ENCODE data around the gene SOX18. TPM values are rescaled to one million over a fixed set of nuclear protein-coding genes. Genes with fewer than 3 reads are reported as not detected.
A peak's percentile ranks its signal among the peaks of the same experiment; 100 is the strongest.

SOX18 gene
- total RNA-seq, 6 donors from 2014 or later: 6.3 to 138 (median 37.7) TPM

DNA sequence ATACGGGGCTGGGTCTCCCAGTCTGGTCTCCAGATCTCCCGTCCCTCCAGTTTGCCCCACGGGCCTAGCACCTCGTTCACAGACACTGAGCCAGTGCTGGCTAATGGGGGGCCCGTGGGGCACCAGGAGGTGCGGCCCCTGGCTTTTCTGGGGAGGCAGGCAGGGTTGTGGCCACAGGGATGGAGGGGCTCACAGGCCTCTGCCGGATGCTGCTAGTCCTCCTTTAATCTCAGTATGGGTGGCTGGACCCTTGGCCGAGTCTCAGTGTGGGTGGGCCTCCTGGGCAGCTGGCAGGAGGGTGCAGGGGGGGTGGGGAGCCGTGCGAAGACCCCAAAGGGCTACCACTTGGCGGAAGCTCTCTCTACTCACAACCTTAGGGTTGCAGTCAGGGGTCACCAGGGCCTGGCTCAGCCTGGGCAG lies 1.6 kb upstream of the SOX18 start:
- DNase-seq: peak in 1 of 2 donors; percentile 57
- no peak for TF ChIP-seq EP300 (IDR thresholded peaks at IDR 0.05)
- TF ChIP-seq POLR2AphosphoS5 (IDR thresholded peaks at IDR 0.05): no peak
- no peak for TF ChIP-seq POLR2A (IDR thresholded peaks at IDR 0.05)
- TF ChIP-seq, protein P1, sequence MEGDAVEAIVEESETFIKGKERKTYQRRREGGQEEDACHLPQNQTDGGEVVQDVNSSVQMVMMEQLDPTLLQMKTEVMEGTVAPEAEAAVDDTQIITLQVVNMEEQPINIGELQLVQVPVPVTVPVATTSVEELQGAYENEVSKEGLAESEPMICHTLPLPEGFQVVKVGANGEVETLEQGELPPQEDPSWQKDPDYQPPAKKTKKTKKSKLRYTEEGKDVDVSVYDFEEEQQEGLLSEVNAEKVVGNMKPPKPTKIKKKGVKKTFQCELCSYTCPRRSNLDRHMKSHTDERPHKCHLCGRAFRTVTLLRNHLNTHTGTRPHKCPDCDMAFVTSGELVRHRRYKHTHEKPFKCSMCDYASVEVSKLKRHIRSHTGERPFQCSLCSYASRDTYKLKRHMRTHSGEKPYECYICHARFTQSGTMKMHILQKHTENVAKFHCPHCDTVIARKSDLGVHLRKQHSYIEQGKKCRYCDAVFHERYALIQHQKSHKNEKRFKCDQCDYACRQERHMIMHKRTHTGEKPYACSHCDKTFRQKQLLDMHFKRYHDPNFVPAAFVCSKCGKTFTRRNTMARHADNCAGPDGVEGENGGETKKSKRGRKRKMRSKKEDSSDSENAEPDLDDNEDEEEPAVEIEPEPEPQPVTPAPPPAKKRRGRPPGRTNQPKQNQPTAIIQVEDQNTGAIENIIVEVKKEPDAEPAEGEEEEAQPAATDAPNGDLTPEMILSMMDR (IDR thresholded peaks at IDR 0.05): no peak
- Histone ChIP-seq H3K36me3 (peaks cover 0 to 17% (median 7%) of the 10 kb centered on the region in 4 donors), H3K27me3 (peaks cover 0 to 33% (median 13%) of the 10 kb centered on the region in 4 donors), H3K9me3 (no peaks in the 10 kb centered on the region), H3K4me1 (peaks cover 24 to 68% (median 47%) of the 10 kb centered on the region in 4 donors), H3K27ac (peak overlapping the region; percentile 81 to 90 (median 88)), H3K4me3 (peak overlapping the region in 2 of 4 donors; percentile 40 to 66)
- ATAC-seq (ENCODE audit: low FRiP score in 2 of 2): no peak
- WGBS, 2 donors: 79 to 100% methylated on average over 1 to 11 of the region's 11 CpGs

DNA sequence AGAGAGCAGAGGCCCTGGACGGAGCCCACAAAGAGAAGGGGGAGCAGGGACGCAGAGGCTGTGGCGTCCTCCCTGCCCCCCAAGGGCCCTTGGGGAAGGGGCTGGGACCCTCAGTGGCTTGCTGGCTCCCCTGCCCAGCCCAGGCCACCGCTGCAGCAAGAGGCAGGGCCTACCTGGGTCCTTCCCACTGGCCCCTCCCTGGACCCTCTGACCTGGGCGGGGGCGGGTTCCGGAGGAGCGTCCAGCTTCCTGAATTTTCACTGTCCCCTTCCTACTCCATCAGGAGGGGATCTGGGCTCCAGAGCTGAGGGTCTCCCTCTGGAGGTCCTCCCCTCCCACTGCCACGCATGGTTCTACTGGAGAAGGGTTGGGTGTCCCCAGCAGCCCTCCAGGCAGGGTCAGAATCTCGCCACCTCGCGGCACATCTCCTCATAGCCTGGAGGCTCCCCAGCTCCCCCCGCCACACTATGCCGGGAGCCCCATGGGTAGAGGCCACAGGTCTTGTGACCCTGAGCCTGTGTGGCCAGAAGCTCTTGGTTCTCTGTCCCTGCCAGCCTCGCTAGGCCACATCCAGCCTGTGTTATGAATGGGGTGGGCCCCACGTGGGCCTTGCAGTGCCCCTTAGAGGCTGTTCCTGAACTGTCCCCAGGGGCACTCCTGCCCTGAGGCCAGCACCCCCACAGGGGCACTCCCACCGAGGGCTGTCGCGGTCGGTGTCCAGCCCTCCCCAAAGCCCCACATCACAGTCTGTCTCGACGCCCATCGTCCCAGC lies 1.0 kb upstream of the SOX18 start:
- ATAC-seq (ENCODE audit: low FRiP score in 2 of 2): no peak
- TF ChIP-seq, protein P1 (IDR thresholded peaks at IDR 0.05): peak in 2 of 6 experiments; percentile 13 to 15
- no peak for TF ChIP-seq EP300 (IDR thresholded peaks at IDR 0.05)
- Histone ChIP-seq H3K4me3 (peak overlapping the region in 3 of 4 donors; percentile 40 to 66 (median 52)), H3K4me1 (peaks cover 21 to 62% (median 42%) of the 10 kb centered on the region in 4 donors), H3K36me3 (peaks cover 0 to 17% (median 7%) of the 10 kb centered on the region in 4 donors), H3K9me3 (no peaks in the 10 kb centered on the region), H3K27ac (peak overlapping the region; percentile 81 to 90 (median 88)), H3K27me3 (peaks cover 0 to 33% (median 13%) of the 10 kb centered on the region in 4 donors)
- peak in 1 of 2 donors; percentile 62 for DNase-seq
- WGBS, 2 donors: 56 to 71% methylated on average over 7 to 22 of the region's 23 CpGs

DNA sequence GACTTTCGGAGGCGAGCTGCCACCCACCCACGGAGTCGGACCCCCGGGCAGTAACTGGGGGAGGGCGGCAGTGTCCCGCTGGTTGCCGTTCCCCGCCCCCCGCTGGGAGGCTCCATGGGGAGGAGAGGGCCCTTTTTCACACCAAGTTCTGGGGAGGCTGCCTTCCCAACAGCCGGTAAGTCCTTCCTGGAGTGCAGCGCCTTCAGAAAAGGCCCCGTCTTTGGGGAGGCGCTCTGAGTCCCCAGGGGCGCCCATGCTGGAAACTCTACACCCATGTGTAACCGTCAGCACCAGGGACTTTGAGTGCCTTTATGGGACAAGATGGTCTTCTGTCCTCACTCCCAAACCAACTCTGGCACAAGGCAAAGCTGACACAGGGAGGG lies 430 bp upstream of the SOX18 start:
- H3K4me3 ChIP-seq: peak overlapping the region; percentile 20 to 66 (median 46)

DNA sequence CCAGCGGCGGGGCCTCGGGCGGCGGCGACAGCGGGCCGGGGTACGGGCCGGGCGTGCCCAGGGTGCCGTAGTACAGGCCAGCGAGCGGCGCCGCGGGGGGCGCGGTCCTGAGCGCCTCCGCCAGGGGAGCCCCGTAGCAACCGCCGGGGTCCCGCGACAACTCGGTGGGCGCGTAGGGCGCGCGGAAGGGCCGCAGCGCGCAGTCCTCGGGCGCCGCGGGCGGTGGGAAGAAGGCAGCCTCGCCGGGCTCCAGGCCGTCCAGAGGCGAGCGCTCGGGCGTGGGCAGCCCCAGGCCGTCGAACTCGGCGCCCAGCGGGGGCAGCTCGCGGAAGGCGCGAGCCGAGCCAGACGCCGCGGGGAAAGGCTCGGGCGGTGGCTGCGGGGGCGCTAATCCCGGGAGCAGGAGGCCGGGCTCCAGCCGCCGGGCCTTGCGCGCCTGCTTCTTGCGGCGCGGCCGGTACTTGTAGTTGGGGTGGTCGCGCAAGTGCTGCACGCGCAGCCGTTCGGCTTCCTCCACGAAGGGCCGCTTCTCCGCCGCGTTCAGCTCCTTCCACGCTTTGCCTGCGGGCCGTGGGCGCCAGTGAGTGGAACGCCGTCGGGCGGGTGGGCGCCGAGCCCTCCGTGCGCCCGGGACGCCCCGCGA lies 916 bp downstream of the SOX18 start:
- DNase-seq (peak in 1 of 2 donors; percentile 85), ATAC-seq (ENCODE audit: low FRiP score in 2 of 2) (no peak)
- no peaks in the 10 kb centered on the region for H3K9me3 ChIP-seq
- 29 to 35% methylated on average over 7 to 24 of the region's 101 CpGs for WGBS, 2 donors
- H3K4me3 ChIP-seq: peak overlapping the region; percentile 32 to 66 (median 46)
- H3K4me1 ChIP-seq: peaks cover 14 to 62% (median 35%) of the 10 kb centered on the region in 4 donors
- H3K36me3 ChIP-seq: peaks cover 0 to 17% (median 7%) of the 10 kb centered on the region in 4 donors
- peaks cover 0 to 33% (median 13%) of the 10 kb centered on the region in 4 donors for H3K27me3 ChIP-seq
- peak overlapping the region; percentile 53 to 88 (median 60) for H3K27ac ChIP-seq
- no peak for TF ChIP-seq EP300 (IDR thresholded peaks at IDR 0.05)
- TF ChIP-seq, protein P1 (IDR thresholded peaks at IDR 0.05): peak in 1 of 6 experiments; percentile 11

More for the DNA sequence above, 430 bp upstream of the SOX18 start:
- H3K4me1 ChIP-seq: peaks cover 15 to 62% (median 38%) of the 10 kb centered on the region in 4 donors
- peaks cover 0 to 33% (median 13%) of the 10 kb centered on the region in 4 donors for H3K27me3 ChIP-seq
- TF ChIP-seq EP300 (IDR thresholded peaks at IDR 0.05): no peak
- no peak for TF ChIP-seq POLR2A (IDR thresholded peaks at IDR 0.05)
- TF ChIP-seq POLR2AphosphoS5 (IDR thresholded peaks at IDR 0.05): no peak
- TF ChIP-seq, protein P1 (IDR thresholded peaks at IDR 0.05): no peak
- ATAC-seq (ENCODE audit: low FRiP score in 2 of 2) (no peak), DNase-seq (no peak)
- peaks cover 0 to 17% (median 7%) of the 10 kb centered on the region in 4 donors for H3K36me3 ChIP-seq
- no peaks in the 10 kb centered on the region for H3K9me3 ChIP-seq
- peak overlapping the region; percentile 81 to 90 (median 88) for H3K27ac ChIP-seq
- WGBS, 2 donors: 9% methylated on average over 14 of the region's 16 CpGs; no CpG with 5 or more reads in 1 of the 2 donors

Measured in upper lobe of left lung (tissue), 6 donors.